ENCODE results near the gene ZNF750.

ZNF750 gene

GRCh38 chr17:82810644-82811430 is 29.0 kb downstream of the ZNF750 start:
- FAIRE-seq: no peak

DNA sequence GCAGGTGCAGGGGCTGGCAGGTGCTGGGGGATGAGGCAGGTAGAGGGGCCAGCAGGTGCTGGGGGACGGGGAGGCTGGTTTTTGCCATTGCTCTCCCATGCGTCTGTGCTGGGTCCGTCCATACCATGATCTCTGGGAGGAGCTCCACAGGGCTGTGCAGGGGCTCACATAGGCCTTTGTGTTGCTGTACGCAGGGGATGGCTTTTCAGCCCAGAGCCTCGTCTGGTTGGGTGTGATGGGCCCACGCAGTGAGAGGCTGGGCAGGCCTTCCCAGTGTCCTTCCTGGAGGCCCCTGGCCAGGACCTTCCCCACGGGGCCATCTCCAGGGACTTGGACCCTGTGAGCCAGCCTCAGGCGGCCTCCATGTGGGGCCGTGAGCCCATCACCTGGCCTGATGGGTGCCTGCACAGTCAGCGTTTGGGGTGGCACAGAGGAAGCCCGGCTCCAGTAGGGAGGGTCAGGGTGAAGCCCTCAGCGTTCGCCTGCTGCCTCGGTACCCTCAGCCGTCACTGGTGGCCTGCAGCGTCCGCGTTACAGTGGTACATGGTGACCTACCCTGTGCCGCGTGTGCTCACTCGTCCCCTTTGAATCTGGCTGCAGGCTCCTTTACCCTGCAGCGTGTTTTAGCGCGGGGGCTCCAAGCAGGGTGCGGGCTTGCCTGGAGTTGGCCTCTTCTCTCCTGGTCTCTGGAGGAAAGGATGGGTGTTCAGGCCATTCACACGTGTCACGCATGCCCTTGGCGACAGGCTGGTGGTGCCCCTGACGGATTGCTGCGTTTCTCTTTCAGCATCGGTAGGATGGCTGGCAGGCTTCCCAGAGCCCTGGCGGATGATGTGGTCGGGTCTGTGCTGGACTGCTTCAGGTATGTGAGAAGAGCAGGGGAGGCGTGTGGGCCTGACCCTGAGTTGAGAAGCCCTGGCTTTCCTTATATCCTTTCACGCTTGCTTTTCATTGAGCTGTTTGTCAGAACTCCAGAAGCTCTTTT is 30.6 kb downstream of the ZNF750 start:
- FAIRE-seq: no peak

GRCh38 chr17:82808006-82808405 is 31.8 kb downstream of the ZNF750 start:
- FAIRE-seq: no peak

GRCh38 chr17:82807562-82807961 is 32.3 kb downstream of the ZNF750 start:
- no peak for FAIRE-seq

- no peak for FAIRE-seq
Measured at GRCh38 chr17:82807101-82807500, 32.7 kb downstream of the ZNF750 start.

DNA sequence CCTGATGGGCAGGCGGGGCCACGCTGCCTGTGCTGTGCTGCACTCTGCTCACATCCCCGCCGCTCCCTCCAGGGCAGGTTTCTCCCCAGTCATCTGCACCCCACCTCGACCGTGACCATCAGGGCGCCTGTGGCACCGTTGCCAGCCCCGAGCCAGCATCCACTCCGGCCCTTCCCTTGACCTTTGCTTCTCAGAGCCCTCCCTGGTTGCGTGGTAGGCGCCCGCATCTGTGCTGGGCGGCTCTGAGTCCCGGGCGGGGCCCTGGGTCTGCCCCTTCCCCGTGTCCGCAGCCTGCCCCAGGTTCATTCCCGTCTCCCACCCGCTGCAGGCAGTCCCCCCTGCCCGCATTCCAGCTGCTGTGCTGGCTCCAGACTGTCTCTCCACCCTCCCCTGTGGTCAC is 33.2 kb downstream of the ZNF750 start:
- no peak for FAIRE-seq

DNA sequence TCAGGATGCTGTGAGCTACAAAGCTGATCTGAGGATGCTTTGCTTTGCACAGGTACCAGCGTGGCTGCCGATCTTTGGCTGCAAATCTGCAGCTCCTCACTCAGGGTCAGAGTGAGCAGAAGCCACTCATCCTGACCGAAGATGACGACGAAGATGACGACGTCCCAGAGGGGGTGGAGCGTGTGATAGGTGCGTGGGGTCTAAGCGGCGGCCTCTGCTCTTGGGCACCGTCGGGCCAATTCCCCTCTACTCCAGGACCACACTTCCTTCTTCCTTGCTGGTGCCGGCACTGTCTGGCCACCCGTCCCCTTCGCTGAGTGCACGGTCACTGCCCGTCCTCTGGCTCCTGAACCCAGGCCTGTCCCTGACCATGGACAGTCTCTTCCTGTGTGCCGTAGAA is 34.0 kb downstream of the ZNF750 start:
- no peak for FAIRE-seq

- no peak for FAIRE-seq
Measured at GRCh38 chr17:82805254-82805653, 34.6 kb downstream of the ZNF750 start.

DNA sequence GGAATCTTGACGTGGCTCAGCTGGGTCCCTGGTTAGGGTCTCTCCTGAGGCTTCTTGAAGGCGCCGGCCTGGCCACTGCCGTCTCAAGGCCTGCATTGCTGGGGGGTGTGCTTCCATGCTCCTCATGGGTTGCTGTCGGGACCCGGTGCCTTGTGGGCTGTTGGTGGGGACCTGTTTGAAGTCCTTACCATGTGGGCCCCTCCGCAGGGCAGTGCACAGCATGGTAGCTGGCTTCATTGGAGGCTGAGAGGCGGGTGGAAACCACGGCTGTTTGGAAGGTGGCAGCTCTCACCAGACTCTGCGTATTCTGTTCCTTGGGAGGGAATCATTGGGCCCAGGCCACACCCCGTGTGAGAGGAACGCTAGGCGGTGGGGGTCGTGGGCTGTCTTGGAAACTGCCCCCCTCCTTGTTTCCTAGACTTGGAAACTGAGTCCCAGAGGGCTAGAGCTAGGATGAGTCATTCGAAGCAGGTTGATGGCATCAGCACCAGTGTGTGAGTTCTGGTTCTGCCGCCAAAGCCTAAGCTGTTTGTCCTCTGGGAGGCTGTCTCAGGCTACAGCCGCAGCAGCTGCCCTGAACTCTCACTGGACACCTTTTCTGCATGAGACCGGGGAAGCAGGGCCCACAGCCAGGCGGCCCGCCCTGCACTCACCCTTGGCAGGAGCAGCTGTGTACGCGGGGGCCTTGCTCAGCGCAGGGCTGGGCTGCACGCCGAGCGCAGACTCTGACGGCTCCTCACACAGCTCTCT is 35.2 kb downstream of the ZNF750 start:
- FAIRE-seq: no peak

DNA sequence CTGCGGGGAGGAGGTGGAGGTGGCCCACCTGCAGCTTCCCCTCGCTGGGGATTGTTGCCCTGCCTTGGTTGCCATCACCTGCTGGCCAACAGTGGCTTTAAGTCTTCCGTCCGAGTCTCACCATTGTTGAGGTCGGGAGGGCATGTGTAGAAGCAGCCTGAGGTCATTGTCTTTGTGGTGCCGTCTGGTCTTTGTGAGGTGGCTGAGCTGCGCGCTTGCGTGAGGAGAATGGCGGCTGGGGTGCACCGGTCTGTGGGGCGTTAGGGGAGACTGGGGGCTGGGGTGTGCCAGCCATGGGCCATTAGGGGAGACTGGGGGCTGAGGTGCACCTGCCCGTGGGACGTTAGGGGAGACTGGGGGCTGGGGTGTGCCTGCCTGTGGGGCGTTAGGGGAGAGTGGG is 36.2 kb downstream of the ZNF750 start:
- FAIRE-seq: no peak

- no peak for FAIRE-seq
Measured at GRCh38 chr17:82803185-82803584, 36.6 kb downstream of the ZNF750 start.

GRCh38 chr17:82802075-82802780 is 37.6 kb downstream of the ZNF750 start:
- no peak for FAIRE-seq

DNA sequence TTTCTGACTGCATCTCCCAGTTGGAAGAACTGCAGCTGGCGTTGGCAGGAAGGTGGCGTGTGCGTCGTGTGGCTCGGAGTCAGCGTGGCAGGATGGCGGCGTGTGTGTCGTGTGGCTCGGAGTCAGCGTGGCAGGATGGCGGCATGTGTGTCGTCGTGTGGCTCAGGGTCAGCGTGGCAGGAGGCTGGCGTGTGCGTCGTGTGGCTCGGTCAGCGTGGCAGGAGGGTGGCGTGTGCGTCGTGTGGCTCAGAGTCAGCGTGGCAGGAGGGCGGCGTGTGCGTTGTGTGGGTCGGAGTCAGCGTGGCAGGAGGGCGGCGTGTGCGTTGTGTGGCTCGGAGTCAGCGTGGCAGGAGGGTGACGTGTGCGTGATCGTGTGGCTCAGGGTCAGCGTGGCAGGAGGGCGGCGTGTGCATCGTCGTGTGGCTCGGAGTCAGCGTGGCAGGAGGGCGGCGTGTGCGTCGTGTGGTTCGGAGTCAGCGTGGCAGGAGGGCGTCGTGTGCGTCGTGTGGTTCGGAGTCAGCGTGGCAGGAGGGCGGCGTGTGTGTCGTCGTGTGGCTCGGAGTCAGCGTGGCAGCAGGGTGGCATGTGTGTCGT is 38.3 kb downstream of the ZNF750 start:
- FAIRE-seq: no peak

- FAIRE-seq: no peak
Measured at GRCh38 chr17:82800885-82801284, 38.9 kb downstream of the ZNF750 start.

DNA sequence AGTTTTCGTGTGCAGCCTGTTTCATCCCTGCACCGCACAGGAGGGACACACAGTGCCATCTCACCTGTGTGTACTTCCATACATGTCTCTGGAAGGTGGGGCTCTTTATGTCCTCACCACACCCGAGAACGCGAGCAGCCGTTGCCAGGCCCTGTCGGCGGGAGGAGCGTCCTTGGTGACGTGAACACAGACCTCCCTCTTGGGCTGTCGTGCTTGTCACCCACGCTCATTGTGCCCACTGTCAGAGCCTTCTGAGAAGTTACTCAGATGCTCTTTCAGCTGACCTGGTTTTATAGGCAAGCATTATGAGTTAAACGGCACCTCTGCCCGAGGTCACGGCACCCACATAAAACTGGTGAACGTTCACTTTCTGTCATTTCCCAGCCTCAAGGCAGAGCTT is 40.2 kb downstream of the ZNF750 start:
- FAIRE-seq: no peak

DNA sequence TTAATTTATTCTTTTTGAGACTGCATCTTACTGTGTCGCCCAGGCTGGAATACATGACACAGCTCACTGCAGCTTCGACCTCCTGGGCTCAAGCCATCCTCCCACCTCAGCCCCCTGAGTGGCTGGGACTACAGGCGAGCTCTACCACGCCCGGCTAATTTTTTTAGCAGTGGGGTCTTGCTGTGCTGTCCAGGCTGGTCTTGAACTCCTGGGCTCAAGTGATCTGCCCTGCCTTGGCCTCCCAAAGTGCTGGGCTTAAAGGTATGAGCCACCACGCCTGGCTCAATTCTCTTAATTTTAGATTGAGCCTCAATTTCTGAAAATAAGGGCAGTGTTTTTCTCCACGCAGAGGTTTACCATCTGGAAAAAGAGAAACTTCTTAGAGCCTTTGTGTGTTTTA is 41.1 kb downstream of the ZNF750 start:
- FAIRE-seq: no peak

GRCh38 chr17:82797061-82797460 is 42.8 kb downstream of the ZNF750 start:
- no peak for FAIRE-seq

- no peak for FAIRE-seq
Measured at GRCh38 chr17:82795615-82796014, 44.2 kb downstream of the ZNF750 start.

DNA sequence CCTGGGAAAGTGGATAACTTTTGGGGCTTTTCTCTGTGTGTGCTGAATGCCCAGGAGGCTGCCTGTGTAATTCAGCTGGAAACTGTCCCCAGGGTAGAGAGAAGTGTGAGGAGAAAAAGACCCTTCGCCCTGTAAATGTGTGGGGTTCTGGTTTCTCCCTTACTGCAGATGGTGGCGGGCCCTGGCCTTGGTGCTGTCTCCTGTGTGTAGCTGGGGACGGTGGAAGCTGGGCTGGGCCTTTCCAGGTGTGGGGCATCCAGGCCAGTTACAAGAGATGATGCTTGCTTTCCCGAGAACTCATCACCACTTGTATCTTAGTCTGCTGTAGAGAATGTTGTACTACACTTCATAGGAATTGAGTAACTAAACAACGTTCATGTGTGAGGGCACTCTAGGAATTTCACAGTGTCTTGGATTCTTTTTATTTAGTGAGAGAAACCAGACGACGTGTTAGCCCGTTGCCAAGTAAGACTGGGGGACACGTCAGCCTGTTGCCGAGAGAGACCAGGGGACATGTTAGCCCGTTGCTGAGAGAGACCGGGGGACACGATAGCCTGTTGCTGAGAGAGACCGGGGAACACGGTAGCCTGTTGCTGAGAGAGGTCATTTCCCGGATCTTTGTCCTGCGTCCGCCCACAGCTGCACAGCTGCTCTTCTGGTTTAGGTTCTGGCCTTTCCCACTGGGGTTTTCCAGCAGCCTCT is 44.9 kb downstream of the ZNF750 start:
- no peak for FAIRE-seq

- FAIRE-seq: no peak
Measured at GRCh38 chr17:82793974-82794630, 45.7 kb downstream of the ZNF750 start.

DNA sequence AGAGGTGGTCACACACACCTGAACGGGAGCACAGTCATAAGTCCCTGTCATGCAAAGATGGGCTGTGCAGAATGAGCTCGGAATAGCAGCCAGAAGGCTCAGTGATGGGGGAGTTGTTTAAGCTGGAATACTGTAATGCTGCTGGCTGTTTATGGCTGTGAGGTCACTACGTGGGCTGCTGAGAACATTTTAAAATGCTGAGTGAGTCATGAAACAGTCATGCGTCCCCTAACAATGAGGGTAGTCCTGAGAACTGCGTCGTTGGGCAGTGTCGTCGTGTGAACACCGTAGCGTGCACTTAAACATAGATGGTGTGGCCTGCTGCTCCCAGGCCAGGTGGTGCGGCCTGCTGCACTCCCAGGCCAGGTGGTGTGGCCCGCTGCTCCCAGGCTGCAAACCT is 48.3 kb downstream of the ZNF750 start:
- FAIRE-seq: no peak

Measured in islet of Langerhans (tissue), 1 donor.